Measurements from ENCODE around the gene SLC17A8.

SLC17A8 gene

DNA sequence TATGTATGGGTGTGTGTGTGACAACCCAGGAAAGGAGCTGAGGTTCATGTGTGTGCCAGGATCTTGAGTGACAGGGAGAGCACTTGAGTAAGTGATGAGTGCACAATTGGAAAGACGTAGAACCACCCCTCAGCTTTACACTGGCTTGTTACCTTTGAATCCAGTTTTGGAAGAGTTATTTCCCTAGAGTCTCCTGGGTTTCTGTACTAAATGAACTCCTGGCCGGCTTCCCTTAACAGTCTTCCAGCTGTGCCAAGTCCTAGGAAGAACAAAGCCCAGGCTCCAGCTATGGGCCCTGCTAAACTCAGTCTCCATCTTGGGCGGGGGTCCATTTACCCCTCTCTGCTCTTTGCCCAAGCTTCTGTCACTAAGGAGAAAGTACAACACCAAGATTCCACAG, 97.1 kb downstream of the SLC17A8 start:
- H3K27me3 ChIP-seq (ENCODE audit: control insufficient read depth in 1 of 2, insufficient read depth in 2 of 2, low read length in 2 of 2): no peaks in the 10 kb centered on the region
- H3K4me3 ChIP-seq (ENCODE audit: low read depth in 1 of 2, low read length in 2 of 2): no peak overlapping the region
- no peaks in the 10 kb centered on the region for H3K36me3 ChIP-seq (ENCODE audit: insufficient read depth, low read length)
- no peak overlapping the region for H3K27ac ChIP-seq (ENCODE audit: low read depth, low read length)
- no peak overlapping the region for H3K9ac ChIP-seq (ENCODE audit: low read length)
- H3K4me1 ChIP-seq (ENCODE audit: insufficient read depth, low read length): peaks cover 14% of the 10 kb centered on the region
- H3K9me3 ChIP-seq (ENCODE audit: low read length): no peaks in the 10 kb centered on the region

DNA sequence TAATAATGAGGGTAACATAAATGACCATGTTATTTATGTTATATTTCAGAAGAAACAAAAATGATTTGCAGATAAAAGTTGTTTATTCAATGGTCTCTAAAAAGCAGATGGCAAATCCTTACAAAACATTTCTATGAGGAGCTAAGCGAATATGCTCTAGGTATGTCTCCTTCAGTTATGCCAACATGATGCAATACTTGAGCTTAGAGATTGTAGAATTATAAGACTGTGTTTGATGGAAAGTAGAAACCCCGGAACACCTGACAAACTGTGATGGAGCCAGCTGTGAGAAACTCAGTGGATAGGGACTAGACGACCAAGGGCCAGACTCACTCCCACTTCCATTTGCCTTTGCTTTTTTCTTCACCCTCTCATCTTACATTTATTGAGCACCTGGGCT, 99.0 kb downstream of the SLC17A8 start:
- Histone ChIP-seq H3K36me3 (ENCODE audit: insufficient read depth, low read length) (no peaks in the 10 kb centered on the region), H3K27me3 (ENCODE audit: control insufficient read depth in 1 of 2, insufficient read depth in 2 of 2, low read length in 2 of 2) (no peaks in the 10 kb centered on the region), H3K9me3 (ENCODE audit: low read length) (no peaks in the 10 kb centered on the region), H3K27ac (ENCODE audit: low read depth, low read length) (no peak overlapping the region), H3K4me3 (ENCODE audit: low read depth in 1 of 2, low read length in 2 of 2) (no peak overlapping the region), H3K4me1 (ENCODE audit: insufficient read depth, low read length) (peaks cover 19% of the 10 kb centered on the region), H3K9ac (ENCODE audit: low read length) (no peak overlapping the region)

DNA sequence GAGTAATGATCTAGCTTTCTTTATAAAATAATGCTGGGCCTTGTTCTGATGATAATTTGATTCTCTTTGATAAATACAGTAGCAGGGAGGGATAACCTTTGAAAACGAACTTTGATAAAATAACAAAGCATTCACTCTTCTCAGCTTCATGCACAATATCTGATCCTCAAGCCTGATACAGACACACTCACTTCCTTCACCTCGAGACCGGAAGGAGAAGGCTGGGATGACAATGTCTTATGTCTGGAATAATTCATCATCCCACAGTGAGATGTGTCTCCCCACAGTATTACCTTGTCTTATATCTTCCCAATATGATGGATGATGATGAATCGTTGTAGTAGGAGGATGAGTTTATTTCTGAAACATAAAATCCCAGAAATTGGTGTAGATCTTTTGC, 101.3 kb downstream of the SLC17A8 start:
- H3K4me3 ChIP-seq (ENCODE audit: low read depth in 1 of 2, low read length in 2 of 2): no peak overlapping the region
- no peaks in the 10 kb centered on the region for H3K36me3 ChIP-seq (ENCODE audit: insufficient read depth, low read length)
- no peak overlapping the region for H3K9ac ChIP-seq (ENCODE audit: low read length)
- H3K9me3 ChIP-seq (ENCODE audit: low read length): no peaks in the 10 kb centered on the region
- H3K27me3 ChIP-seq (ENCODE audit: control insufficient read depth in 1 of 2, insufficient read depth in 2 of 2, low read length in 2 of 2): no peaks in the 10 kb centered on the region
- H3K4me1 ChIP-seq (ENCODE audit: insufficient read depth, low read length): peaks cover 19% of the 10 kb centered on the region
- no peak overlapping the region for H3K27ac ChIP-seq (ENCODE audit: low read depth, low read length)

DNA sequence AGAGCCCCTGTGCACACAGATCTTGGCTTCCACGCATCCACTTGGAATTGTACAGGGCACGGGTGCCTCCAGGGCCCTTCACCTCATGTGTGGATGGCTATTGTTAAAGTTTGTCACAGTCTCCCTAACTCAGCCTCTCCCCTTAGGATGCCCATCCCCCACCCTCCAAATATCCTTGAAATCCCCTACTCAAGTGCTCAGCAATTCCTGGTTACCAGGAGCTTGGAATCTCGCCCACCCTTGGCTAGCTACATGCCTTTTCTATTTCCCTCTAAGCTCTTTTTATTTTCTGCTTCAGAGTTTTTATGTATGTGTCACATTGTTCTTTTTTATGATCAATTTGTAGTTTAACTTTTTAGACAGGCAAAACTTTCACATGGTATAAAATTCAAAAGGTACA, 103.8 kb downstream of the SLC17A8 start:
- no peak overlapping the region for H3K9ac ChIP-seq (ENCODE audit: low read length)

DNA sequence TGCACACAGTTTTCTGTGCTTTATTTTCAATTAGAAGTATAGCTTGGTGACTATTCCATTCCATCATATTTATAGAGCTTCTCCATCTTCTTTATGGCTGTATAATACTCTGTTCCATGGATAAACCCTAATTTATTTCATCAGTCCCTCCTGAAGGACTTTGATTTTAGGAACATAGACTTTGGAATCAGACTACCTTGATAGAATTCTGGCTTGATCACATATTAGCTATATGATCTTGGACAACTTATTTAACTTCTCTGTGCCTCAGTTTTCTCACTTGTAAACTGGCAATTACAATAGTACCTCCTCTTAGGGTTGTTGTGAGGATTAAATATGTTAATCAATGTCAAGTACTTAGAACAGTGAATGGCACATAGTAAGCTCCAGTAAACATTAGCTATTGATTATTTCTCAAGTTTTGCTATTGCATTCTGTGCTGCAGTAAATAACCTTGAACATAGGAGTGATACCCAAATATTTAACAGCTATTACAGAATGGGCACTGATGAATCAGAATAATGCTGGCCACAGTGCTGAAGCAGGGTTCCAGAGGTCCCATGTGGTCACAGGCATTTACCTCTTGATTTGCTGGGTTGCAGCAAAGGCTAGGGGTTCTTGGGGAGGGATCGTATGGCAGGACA, 104.6 kb downstream of the SLC17A8 start:
- Histone ChIP-seq H3K4me3 (ENCODE audit: low read depth in 1 of 2, low read length in 2 of 2) (no peak overlapping the region), H3K36me3 (ENCODE audit: insufficient read depth, low read length) (no peaks in the 10 kb centered on the region), H3K4me1 (ENCODE audit: insufficient read depth, low read length) (peaks cover 8% of the 10 kb centered on the region), H3K27ac (ENCODE audit: low read depth, low read length) (no peak overlapping the region), H3K27me3 (ENCODE audit: control insufficient read depth in 1 of 2, insufficient read depth in 2 of 2, low read length in 2 of 2) (no peaks in the 10 kb centered on the region), H3K9me3 (ENCODE audit: low read length) (no peaks in the 10 kb centered on the region), H3K9ac (ENCODE audit: low read length) (no peak overlapping the region)

More for the DNA sequence above, 103.8 kb downstream of the SLC17A8 start:
- no peaks in the 10 kb centered on the region for H3K36me3 ChIP-seq (ENCODE audit: insufficient read depth, low read length)
- no peak overlapping the region for H3K4me3 ChIP-seq (ENCODE audit: low read depth in 1 of 2, low read length in 2 of 2)
- peaks cover 8% of the 10 kb centered on the region for H3K4me1 ChIP-seq (ENCODE audit: insufficient read depth, low read length)
- H3K27me3 ChIP-seq (ENCODE audit: control insufficient read depth in 1 of 2, insufficient read depth in 2 of 2, low read length in 2 of 2): no peaks in the 10 kb centered on the region
- no peaks in the 10 kb centered on the region for H3K9me3 ChIP-seq (ENCODE audit: low read length)
- no peak overlapping the region for H3K27ac ChIP-seq (ENCODE audit: low read depth, low read length)

DNA sequence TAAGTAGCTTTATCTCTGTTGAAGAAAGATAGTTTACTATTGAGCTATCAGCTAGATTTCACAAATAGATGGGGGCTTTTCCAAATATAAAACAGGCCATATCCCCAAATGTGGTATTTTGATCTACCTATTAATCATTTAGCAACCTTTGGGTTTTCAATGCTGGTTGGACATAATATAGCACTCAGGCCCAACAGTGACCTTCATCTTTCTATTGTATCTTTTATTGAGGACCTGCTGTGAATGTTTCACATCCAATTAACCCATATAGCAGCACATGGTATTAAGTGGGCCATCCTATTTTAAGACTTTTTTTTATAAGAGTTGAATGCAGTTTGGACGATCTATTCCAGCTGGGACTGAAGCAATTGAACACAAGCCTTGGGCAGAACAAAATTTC, 106.8 kb downstream of the SLC17A8 start:
- H3K27ac ChIP-seq (ENCODE audit: low read depth, low read length): no peak overlapping the region
- H3K4me3 ChIP-seq (ENCODE audit: low read depth in 1 of 2, low read length in 2 of 2): no peak overlapping the region
- no peak overlapping the region for H3K9ac ChIP-seq (ENCODE audit: low read length)
- peaks cover 8% of the 10 kb centered on the region for H3K4me1 ChIP-seq (ENCODE audit: insufficient read depth, low read length)
- no peaks in the 10 kb centered on the region for H3K9me3 ChIP-seq (ENCODE audit: low read length)
- H3K36me3 ChIP-seq (ENCODE audit: insufficient read depth, low read length): no peaks in the 10 kb centered on the region
- H3K27me3 ChIP-seq (ENCODE audit: control insufficient read depth in 1 of 2, insufficient read depth in 2 of 2, low read length in 2 of 2): no peaks in the 10 kb centered on the region

DNA sequence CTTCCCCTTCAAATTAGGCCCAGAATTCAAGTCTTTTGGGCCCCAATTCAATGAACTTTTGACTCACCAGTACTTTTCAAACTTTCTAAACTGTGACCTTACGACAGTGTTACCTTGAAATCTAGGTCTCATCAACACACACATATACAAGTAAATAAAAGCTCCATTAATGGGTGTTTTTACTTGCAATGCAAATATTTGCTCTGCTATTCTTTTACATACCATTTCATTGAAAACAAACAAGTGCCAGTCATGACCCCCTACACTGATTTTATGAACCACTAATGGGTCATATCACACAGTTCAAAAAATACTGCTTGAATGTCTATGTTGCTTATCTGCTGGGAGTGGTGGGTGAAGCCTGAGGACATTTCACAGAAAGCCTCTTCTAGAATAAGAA, 107.7 kb downstream of the SLC17A8 start:
- Histone ChIP-seq H3K27me3 (ENCODE audit: control insufficient read depth in 1 of 2, insufficient read depth in 2 of 2, low read length in 2 of 2) (no peaks in the 10 kb centered on the region), H3K36me3 (ENCODE audit: insufficient read depth, low read length) (no peaks in the 10 kb centered on the region), H3K9me3 (ENCODE audit: low read length) (no peaks in the 10 kb centered on the region), H3K4me1 (ENCODE audit: insufficient read depth, low read length) (peaks cover 8% of the 10 kb centered on the region), H3K9ac (ENCODE audit: low read length) (no peak overlapping the region), H3K27ac (ENCODE audit: low read depth, low read length) (no peak overlapping the region), H3K4me3 (ENCODE audit: low read depth in 1 of 2, low read length in 2 of 2) (no peak overlapping the region)

DNA sequence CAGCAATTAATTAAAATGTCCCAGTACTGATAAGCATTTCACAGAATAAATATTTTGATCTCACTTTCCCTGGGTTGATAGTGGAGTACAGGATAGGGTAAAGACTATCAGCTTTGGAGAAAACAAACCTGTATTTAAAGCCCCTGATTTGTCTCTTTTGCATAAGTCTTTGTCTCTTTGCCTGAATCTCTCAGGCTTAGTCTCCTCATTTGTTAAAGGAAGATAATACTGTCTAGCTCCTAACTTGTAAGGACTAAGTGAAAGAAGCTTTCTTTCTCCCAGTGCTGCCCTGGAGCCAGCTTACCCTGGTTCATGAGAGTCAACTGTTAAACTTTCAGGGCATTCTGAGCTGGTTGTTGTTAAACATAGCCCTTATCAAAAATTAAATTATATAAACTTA, 111.3 kb downstream of the SLC17A8 start:
- Histone ChIP-seq H3K36me3 (ENCODE audit: insufficient read depth, low read length) (no peaks in the 10 kb centered on the region), H3K27ac (ENCODE audit: low read depth, low read length) (no peak overlapping the region), H3K27me3 (ENCODE audit: control insufficient read depth in 1 of 2, insufficient read depth in 2 of 2, low read length in 2 of 2) (no peaks in the 10 kb centered on the region)

More for the DNA sequence above, 111.3 kb downstream of the SLC17A8 start:
- H3K9me3 ChIP-seq (ENCODE audit: low read length): no peaks in the 10 kb centered on the region
- H3K4me3 ChIP-seq (ENCODE audit: low read depth in 1 of 2, low read length in 2 of 2): no peak overlapping the region
- H3K9ac ChIP-seq (ENCODE audit: low read length): no peak overlapping the region
- no peaks in the 10 kb centered on the region for H3K4me1 ChIP-seq (ENCODE audit: insufficient read depth, low read length)
